Activated CD8-positive, alpha-beta memory T cell treated with anti-CD3 and anti-CD28 coated beads, Interleukin-2, amount 50 U/mL, for 24 hours (primary cell): ENCODE data around the gene NIPA2.

Experiments used
- DNase-seq: peaks from one replicate; pipeline ENCODE4 v3.0.0-alpha.2; 2020; ENCODE audit errors: extremely low read depth

The NIPA2 gene

DNA sequence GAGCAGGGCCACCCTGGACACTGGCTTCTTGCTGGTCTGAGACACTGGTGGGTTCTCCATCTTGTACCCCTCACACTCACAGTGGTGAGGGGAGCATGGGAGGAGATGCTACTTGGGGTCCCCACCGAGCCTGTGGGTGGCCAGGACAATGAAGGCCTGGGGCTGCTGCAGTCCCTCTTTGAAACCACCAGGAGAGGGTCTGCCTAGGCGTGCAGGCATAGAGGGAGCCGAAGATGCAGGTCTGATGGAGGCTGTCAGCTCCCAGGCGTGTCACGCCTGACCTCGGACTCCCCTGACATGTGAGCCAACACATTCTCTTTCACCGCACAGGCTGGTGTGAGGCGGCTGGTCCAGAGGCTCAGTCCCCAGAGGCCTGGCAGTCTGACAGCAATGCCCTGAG is 39.1 kb downstream of the NIPA2 start:
- DNase-seq: no peak

DNA sequence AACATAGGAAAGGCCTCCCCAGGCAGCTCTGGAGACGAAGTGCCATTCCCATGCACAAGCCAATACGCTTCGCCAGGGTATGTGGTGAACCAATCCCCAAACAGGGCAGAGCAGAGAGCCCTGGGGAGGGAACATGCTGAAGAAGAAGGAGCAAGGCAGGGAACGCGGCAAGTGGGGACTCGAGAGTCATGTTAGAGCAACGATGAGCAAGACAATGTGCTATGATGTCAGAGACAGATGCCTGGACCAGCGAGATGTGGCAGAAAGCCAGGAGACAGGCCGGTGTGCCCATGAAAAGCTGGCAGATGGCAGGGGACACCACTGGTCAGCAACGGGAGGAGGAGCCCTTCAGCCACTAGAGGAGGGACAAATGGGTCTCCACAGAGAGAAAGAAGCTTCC is 39.6 kb downstream of the NIPA2 start:
- no peak for DNase-seq

DNA sequence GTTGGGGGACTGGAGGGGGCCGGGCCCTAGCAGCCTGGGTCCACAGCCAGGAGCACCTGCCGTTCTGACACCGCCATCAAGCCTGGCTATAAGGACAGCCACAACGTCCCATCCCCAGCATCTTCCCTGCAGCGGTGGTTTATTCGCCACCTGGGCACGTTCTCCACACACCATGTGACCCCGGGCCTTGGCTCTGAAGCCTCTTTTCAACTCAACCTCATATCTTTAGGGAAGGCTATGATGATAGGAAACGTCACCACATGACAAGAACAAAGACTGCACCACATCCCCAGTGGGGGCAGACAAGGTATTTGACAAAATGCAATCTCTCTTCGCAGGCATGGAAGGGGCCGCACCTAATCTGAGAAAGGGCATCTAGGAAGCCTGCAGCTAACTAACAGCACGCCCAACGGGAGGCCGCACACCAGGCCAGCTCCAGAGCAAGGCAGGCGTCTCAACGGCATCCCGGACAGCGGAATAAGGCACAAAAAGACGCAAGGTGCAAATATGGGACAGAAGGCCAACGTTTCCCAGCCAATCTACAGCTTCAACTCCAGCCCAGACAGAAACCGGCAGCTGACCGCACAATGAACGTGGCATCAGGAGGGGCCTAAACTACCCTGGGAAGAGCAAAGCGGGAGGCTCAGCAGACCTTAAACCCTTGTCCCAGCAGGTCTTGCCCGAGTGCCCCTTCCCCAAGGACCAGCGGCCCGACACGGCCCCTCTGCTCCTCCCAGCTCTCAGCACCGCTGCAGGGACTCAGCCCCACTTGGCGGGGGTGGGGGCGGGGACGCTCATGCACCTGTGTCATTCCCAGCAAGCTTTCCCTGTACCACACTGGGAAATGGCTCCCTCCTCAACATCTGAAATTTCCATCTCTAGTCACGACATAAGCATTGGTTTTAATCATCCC is 41.9 kb downstream of the NIPA2 start:
- no peak for DNase-seq

DNA sequence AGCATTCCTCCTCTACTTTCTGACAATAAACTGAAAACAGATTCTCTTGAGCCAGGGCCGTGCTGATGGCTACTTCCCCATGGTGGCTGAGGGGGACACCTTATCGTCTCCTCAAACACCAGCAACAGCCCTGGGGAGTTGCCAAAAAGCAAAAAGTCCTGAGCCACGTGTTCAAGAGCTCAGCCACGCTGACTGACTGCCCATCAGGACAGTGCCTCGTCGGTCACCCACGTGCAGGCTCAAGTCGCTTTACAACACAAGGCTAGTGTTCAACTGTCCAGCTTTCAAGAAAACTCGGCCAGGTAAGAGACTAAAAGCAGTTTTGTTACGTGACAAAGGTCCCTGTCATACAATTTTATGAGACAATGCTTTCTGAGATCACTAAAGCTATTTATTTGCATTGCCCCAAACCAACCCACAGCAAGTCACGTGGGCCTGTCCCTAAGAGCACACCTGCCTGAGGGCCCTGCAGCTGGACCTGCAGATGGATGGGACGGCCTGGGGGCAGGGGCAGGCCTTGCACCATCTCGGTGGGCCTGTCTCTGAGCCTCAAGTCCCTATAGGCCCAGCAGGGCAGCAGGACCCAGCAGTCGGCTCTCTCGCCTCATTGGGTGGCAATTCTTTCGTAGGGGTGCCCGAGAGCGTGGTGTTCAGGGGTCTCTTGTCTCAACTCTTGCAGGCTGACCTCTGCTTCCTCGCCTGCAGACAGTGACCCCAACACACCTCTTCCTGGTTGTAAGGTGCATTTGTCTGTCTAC is 42.7 kb downstream of the NIPA2 start:
- DNase-seq: no peak

GRCh38 chr15:22881739-22882440 is 43.4 kb downstream of the NIPA2 start:
- DNase-seq: no peak

GRCh38 chr15:22883196-22883595 is 44.7 kb downstream of the NIPA2 start:
- DNase-seq: no peak

DNA sequence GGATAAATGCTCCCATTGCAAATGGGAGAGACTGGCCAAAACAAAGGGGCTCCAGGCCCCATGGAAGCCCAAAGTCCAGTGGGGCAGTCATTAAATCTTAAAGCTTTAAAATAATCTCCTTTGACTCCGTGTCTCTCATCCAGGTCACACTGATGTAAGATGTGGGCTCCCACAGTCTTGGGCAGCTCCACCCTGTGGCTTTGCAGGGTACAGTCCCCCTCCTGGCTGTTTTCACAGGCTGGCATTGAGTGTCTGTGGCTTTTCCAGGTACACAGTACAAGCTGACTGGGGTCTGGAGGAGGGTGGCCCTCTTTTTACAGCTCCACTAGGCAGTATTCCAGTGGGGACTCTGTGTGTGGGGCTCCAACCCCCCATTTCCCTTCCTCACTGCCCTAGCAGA is 45.9 kb downstream of the NIPA2 start:
- DNase-seq: no peak

DNA sequence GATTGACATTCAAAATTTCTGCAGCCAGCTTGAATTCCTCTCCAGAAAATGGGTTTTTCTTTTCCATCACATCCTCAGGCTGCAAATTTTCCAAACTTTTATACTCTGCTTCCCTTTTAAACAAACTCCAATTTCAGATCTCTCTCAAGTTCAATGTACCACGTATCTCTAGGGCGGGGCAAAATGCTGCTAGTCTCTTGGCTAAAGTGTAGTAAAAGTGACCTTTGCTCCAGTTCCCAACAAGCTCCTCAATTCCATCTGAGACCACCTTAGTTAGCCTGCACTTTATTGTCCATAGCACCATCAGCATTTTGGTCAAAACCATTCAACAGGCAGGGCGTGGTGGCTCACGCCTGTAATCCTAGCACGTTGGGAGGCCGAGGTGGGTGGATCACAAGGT is 46.7 kb downstream of the NIPA2 start:
- DNase-seq: no peak

GRCh38 chr15:22887157-22887951 is 48.9 kb downstream of the NIPA2 start:
- no peak for DNase-seq

DNA sequence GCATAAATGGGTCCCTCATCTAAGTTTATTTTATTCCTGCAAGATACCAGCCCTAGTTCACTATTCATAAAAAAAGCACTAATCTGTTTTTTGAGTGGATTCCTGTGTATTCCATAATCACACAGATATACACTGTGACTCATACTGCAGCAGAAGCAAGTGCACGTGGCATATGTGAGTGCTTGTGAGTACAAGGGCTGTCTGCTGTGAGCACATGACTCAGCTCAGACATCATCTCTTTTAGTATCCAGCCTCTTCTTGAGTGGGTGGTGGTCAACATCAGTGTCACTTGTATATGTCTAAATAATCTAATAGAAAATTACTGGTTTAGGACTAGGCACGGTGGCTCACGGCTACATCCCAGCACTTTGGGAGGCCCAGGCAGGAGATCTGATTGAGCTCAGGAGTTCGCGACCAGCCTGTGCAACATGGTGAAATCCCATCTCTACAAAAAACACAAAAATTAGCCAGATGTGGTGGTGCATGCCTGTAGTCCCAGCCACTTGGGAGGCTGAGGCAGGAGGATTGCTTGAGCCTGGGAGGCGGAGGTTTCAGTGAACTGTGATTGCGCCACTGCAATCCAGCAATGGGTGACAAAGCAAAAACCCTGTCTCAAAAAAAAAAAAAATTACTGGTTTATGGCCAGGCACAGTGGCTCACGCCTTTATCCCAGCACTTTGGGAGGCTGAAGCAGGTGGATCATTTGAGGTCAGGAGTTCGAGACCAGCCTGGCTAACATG is 49.8 kb downstream of the NIPA2 start:
- no peak for DNase-seq

DNA sequence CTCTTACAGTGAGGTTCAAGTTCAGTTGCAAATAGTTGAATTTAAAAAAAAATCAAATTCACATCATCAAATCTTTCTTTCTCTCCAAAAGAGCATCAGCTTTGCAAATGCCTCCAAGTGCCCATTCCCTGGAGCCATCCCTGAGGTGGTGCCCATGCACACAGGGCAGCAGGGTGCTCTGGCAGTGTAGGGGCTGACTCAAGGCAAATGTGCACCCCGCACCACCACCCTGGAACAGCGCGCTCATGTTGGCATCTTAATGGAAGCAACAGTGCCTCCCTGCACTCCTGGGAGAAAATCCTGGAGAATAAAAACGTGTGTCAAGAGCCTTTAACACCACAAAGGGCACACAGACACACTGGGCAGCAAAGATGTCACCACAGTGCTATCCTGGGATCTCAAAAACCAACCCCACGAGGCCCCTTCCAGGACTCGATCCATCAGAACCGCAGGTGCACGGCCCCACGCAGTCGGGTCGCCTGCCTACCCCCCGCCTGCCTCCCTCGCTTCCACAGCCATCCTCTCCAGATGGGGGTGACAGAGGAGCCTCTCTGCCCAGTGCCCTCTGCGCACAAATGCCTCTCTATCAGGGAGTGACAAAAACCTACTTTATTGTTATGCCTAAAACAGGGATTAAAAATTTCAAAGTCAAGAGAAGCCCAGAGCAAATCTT is 50.8 kb downstream of the NIPA2 start:
- no peak for DNase-seq

DNA sequence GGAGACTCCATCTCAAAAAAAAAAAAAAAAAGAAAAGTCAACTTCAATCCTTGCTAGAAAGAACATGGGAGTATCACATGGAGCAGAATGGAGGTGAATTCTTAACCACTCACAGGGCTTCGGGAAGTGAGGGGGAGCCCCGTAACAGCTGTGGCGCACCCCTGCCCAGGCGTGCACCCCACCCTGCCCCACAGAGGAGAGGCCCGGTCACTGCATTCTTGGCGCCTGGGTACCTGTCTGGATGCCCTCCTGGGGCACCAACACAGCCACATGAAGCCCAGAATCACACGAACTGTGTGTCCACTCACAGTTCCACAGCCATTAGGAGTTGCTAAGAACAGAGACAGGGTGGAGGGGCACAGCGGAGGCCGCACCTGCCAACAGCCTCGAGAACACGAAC is 51.8 kb downstream of the NIPA2 start:
- no peak for DNase-seq

- DNase-seq: no peak
Measured at GRCh38 chr15:22891426-22892210, 53.2 kb downstream of the NIPA2 start.

GRCh38 chr15:22892333-22892732 is 53.9 kb downstream of the NIPA2 start:
- no peak for DNase-seq

- no peak for DNase-seq
Measured at GRCh38 chr15:22893081-22893480, 54.6 kb downstream of the NIPA2 start.

- DNase-seq: no peak
Measured at GRCh38 chr15:22893881-22894280, 55.4 kb downstream of the NIPA2 start.

DNA sequence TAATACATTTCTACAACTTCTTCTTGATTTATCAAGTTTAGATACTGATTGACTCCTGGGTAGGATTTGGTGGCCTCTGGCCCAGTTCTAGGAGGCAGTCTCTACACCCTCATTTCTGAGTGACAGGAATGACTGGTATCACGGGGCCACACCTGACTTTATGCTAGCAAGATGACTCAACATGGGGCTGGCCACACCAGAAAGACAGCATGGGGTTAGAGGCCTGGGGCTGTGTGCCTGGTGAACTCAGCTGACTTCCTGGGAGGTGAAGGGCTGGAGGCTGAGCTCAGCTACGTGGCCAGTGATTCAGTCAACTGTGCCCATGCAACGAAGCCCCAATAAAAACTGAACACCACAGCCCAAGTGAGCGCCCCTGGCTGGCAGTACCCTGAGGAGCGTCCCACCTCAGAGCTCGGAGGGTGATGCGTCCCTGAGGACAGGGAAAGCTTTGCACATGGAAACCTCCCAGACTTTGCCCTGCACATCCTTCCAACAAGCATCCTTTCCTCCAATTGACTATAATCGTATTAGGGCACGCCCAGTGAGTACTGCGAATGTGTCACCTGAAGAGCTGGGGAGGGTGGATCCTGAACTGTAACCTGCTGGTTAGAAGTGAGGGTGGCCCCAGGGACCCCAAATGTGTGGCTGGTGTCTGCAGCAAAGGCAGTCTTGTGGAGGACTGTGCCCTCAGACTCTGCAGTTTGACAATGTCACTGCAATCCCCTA is 57.2 kb downstream of the NIPA2 start:
- DNase-seq: no peak

DNA sequence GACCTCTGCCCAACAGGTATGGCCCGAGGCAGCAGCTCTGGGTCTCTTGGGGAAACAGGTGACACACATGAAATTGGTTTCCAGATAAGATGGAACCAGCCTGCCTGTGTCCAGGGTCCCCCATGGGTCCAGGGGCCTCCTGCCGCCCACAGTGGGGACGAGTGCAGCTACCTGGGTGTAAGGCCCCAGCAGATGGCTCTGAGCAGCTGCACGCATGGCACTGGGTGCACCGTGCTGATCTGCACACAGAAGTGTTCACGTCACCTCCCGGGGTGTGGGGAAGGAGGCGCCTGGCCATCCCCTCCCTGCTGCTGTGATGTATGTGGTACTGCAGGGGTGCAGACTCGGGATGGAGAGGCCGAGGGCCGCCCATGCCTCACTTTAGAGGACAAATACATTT is 63.6 kb downstream of the NIPA2 start:
- DNase-seq: no peak

DNA sequence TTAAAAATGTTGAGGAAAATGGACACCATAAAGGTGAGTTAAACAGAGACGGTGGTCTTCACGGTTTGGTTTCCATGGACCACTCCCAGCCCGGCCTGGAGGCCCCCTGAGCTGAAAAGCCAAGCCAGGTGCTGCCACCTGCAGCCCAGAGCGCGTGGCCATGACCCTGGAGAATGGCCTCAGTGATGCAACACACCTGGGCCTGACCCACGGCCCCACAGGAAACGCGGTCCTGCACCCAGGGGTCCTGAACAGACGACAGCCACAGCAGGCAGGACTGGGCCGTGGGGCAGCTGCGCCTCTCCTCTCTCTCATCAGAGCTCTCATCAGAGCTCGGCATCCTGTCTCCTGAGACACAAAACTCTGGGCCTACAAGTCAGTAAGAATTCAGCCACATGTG is 64.1 kb downstream of the NIPA2 start:
- no peak for DNase-seq
